Nephron (organoid): ENCODE results near the gene SH3RF1.

Experiments
- H3K27ac Mint-ChIP-seq, 3 experiments: 2 replicates each; pipeline ENCODE4 v1.8.0; 2020; ENCODE audit warnings: mixed read lengths in 3 of 3, mild to moderate bottlenecking in 2 of 3, moderate library complexity in 1 of 3
- H3K27me3 Mint-ChIP-seq: 2 replicates; pipeline ENCODE4 v1.8.0; 2021; ENCODE audit warnings: low read depth, mild to moderate bottlenecking, moderate library complexity, mixed read lengths
- H3K36me3 Mint-ChIP-seq: 2 replicates; pipeline ENCODE4 v1.8.0; 2020; ENCODE audit warnings: low read depth, mixed read lengths
- H3K4me1 Mint-ChIP-seq: 2 replicates; pipeline ENCODE4 v1.8.0; 2020; ENCODE audit warnings: mixed read lengths
- H3K4me3 Mint-ChIP-seq, 3 experiments: 2 replicates each; pipeline ENCODE4 v1.8.0; 2020; ENCODE audit warnings: mild to moderate bottlenecking in 3 of 3, mixed read lengths in 3 of 3, moderate library complexity in 2 of 3
- H3K9me3 Mint-ChIP-seq: 2 replicates; pipeline ENCODE4 v1.8.0; 2020; ENCODE audit warnings: mixed read lengths
- CTCF ChIP-seq, 3 experiments: fragments of 200-600 bp; sonication (generic); IDR thresholded peaks; one replicate each; pipeline ENCODE4 v1.5.0; 2021; ENCODE audit warnings: antibody characterized with exemption in 3 of 3; ENCODE audit not compliant: unreplicated experiment in 3 of 3

Gene SH3RF1

DNA sequence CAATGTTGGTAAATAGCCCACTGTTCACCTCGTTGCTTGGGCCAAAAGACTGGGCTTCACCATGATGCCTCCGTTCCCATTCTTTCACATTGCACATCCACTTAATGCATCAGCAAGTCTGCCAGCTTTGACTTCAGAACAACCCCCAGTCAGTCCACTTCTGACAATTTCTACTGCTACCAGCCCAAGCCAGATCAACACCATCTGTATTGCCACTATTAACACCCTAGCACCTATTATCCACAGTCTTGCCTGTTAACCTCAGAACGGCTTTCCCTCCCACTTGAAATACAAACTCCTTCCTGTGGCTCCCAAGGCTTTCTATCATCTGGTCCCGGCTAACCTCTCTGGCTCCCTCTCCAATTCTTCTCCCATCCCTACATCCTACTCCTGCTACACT is 95.7 kb downstream of the SH3RF1 start:
- TF ChIP-seq CTCF (IDR thresholded peaks at IDR 0.05; ENCODE audit: unreplicated experiment in 3 of 3), result no peak
- H3K27ac Mint-ChIP-seq, result peak overlapping the region in 1 of 3 experiments; percentile 12
- no peaks in the 10 kb centered on the region for H3K9me3 Mint-ChIP-seq
- H3K4me3 Mint-ChIP-seq, result no peak overlapping the region
- H3K4me1 Mint-ChIP-seq, result peaks cover 11% of the 10 kb centered on the region
- no peaks in the 10 kb centered on the region for H3K27me3 Mint-ChIP-seq
- peaks cover 4% of the 10 kb centered on the region for H3K36me3 Mint-ChIP-seq

DNA sequence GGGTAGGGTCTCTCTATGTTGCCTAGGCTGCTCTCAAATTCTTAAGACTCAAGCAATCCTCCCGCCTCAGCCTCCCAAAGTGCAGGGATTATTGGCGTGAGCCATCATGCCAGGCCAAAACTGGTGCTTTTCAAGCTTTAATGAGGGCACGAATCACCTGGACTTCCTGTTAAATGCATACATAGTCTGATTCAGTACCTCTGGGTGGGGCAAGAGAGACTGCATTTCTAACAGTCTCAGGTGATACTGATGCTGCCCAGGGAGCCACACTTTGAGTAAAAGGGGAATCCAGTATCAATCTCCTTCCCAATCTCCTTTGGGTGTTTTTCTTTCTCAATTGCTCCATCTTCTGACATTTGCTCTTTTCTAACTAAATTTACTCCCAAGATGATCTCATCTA is 96.5 kb downstream of the SH3RF1 start:
- no peaks in the 10 kb centered on the region for H3K9me3 Mint-ChIP-seq
- peaks cover 4% of the 10 kb centered on the region for H3K36me3 Mint-ChIP-seq
- peaks cover 4% of the 10 kb centered on the region for H3K4me1 Mint-ChIP-seq
- no peak overlapping the region for H3K4me3 Mint-ChIP-seq
- H3K27me3 Mint-ChIP-seq, result no peaks in the 10 kb centered on the region
- TF ChIP-seq CTCF (IDR thresholded peaks at IDR 0.05; ENCODE audit: unreplicated experiment in 3 of 3), result no peak
- H3K27ac Mint-ChIP-seq, result no peak overlapping the region

- no peak for TF ChIP-seq CTCF (IDR thresholded peaks at IDR 0.05; ENCODE audit: unreplicated experiment in 3 of 3)
- Mint-ChIP-seq H3K4me1 (no peaks in the 10 kb centered on the region), H3K9me3 (no peaks in the 10 kb centered on the region), H3K4me3 (no peak overlapping the region), H3K36me3 (peaks cover 4% of the 10 kb centered on the region), H3K27ac (no peak overlapping the region), H3K27me3 (peaks cover 6% of the 10 kb centered on the region)
Observed at GRCh38 chr4:169167957-169168858, 102.5 kb downstream of the SH3RF1 start.

GRCh38 chr4:169164669-169165415 is 105.9 kb downstream of the SH3RF1 start:
- H3K27ac Mint-ChIP-seq, result no peak overlapping the region
- H3K4me3 Mint-ChIP-seq, result no peak overlapping the region

GRCh38 chr4:169163947-169164668 is 106.6 kb downstream of the SH3RF1 start:
- no peak for TF ChIP-seq CTCF (IDR thresholded peaks at IDR 0.05; ENCODE audit: unreplicated experiment in 3 of 3)
- Mint-ChIP-seq H3K9me3 (no peaks in the 10 kb centered on the region), H3K4me3 (no peak overlapping the region), H3K27me3 (peaks cover 6% of the 10 kb centered on the region), H3K4me1 (peaks cover 34% of the 10 kb centered on the region), H3K36me3 (no peaks in the 10 kb centered on the region), H3K27ac (peak overlapping the region in 1 of 3 experiments; percentile 1)

More at GRCh38 chr4:169164669-169165415, 105.9 kb downstream of the SH3RF1 start:
- no peaks in the 10 kb centered on the region for H3K9me3 Mint-ChIP-seq
- peaks cover 27% of the 10 kb centered on the region for H3K4me1 Mint-ChIP-seq
- H3K36me3 Mint-ChIP-seq, result no peaks in the 10 kb centered on the region
- TF ChIP-seq CTCF (IDR thresholded peaks at IDR 0.05; ENCODE audit: unreplicated experiment in 3 of 3), result no peak
- peaks cover 6% of the 10 kb centered on the region for H3K27me3 Mint-ChIP-seq
